ENCODE results near the gene PDCD4.

PDCD4 gene

GRCh38 chr10:110870823-110871297 is 868 bp upstream of the PDCD4 start:
- DNase-seq (ENCODE audit: low read depth), result no peak
- H3K4me3 ChIP-seq (ENCODE audit: low read depth, low read length), result peak overlapping the region; percentile 85; the same call in 1 of the 2 replicates
- TF ChIP-seq CTCF (IDR thresholded peaks at IDR 0.05; ENCODE audit: control insufficient read depth, extremely low read depth, insufficient read depth), result no peak

- peak overlapping the region; percentile 85 for H3K4me3 ChIP-seq (ENCODE audit: low read depth, low read length)
- DNase-seq (ENCODE audit: low read depth), result no peak
- TF ChIP-seq CTCF (IDR thresholded peaks at IDR 0.05; ENCODE audit: control insufficient read depth, extremely low read depth, insufficient read depth), result no peak; the same call in 1 of the 2 replicates
Observed at GRCh38 chr10:110872145-110872983, 636 bp downstream of the PDCD4 start.

GRCh38 chr10:110872984-110873923 is 1.5 kb downstream of the PDCD4 start:
- H3K4me3 ChIP-seq (ENCODE audit: low read depth, low read length), result peak overlapping the region; percentile 85
- no peak for DNase-seq (ENCODE audit: low read depth)
- no peak for TF ChIP-seq CTCF (IDR thresholded peaks at IDR 0.05; ENCODE audit: control insufficient read depth, extremely low read depth, insufficient read depth)

GRCh38 chr10:110873951-110874350 is 2.2 kb downstream of the PDCD4 start:
- no peak for TF ChIP-seq CTCF (IDR thresholded peaks at IDR 0.05; ENCODE audit: control insufficient read depth, extremely low read depth, insufficient read depth)
- no peak for DNase-seq (ENCODE audit: low read depth)
- H3K4me3 ChIP-seq (ENCODE audit: low read depth, low read length), result peak overlapping the region; percentile 85

GRCh38 chr10:110876000-110876399 is 4.3 kb downstream of the PDCD4 start:
- no peak for DNase-seq (ENCODE audit: low read depth)
- TF ChIP-seq CTCF (IDR thresholded peaks at IDR 0.05; ENCODE audit: control insufficient read depth, extremely low read depth, insufficient read depth), result no peak
- H3K4me3 ChIP-seq (ENCODE audit: low read depth, low read length), result no peak overlapping the region

GRCh38 chr10:110876788-110877187 is 5.1 kb downstream of the PDCD4 start:
- no peak for TF ChIP-seq CTCF (IDR thresholded peaks at IDR 0.05; ENCODE audit: control insufficient read depth, extremely low read depth, insufficient read depth)
- DNase-seq (ENCODE audit: low read depth), result no peak
- H3K4me3 ChIP-seq (ENCODE audit: low read depth, low read length), result no peak overlapping the region
